Endothelial cell of umbilical vein (primary cell): ENCODE results near the gene EXOC5. TPM values are rescaled to one million over a fixed set of nuclear protein-coding genes. Genes with fewer than 3 reads are reported as not detected.

ENCODE experiments used
- BruUV-seq: library from RNA; stranded (reverse); fragments of 400-500 nt; replicated peaks from 2 replicates; lab custom pipeline; 2021; lab: Mats Ljungman, UMichigan
- CTCF ChIA-PET: fragments of 300-600, 350-600 bp; sonication (Branson Sonifier 250); formaldehyde crosslinking; loops from one replicate; lab custom pipeline; 2021; ENCODE audit warnings: antibody characterized with exemption, inconsistent platforms; lab: Charles Lee
- POLR2A ChIA-PET: fragments of 300-600, 350-600 bp; sonication (Branson Sonifier 250); formaldehyde crosslinking; loops from one replicate; lab custom pipeline; 2021; ENCODE audit warnings: antibody characterized with exemption, inconsistent platforms; lab: Charles Lee
- DNase-seq: peaks from one replicate; pipeline ENCODE4 v3.0.0-alpha.2; 2011; ENCODE audit warnings: low read depth, low spot score
- FAIRE-seq: peaks from 2 replicates; lab custom pipeline; 2011; peaks lifted over from hg19 to GRCh38; lab: Jason Lieb, UNC
- H2AFZ ChIP-seq: 2 replicates; pipeline ENCODE4 v1.6.0; 2012; ENCODE audit warnings: low read depth, low read length, control low read depth, inconsistent platforms
- H3K27ac ChIP-seq: 2 replicates; pipeline ENCODE4 v1.5.1; 2011; ENCODE audit warnings: low read depth, mild to moderate bottlenecking, control low read depth, low read length, moderate library complexity; ENCODE audit not compliant: insufficient read depth
- H3K27me3 ChIP-seq, 2 experiments: 2 replicates each; pipeline versions ENCODE4 v1.6.0 to v1.6.1; 2011; ENCODE audit warnings: low read length in 2 of 2, mixed read lengths in 1 of 2; ENCODE audit not compliant: control insufficient read depth in 2 of 2, insufficient read depth in 2 of 2
- H3K36me3 ChIP-seq, 2 experiments: 2 replicates in 1 of 2; 3 replicates in 1 of 2; pipeline ENCODE4 v1.5.1; 2011; ENCODE audit warnings: low read length in 2 of 2, mild to moderate bottlenecking in 1 of 2, moderate library complexity in 1 of 2; ENCODE audit not compliant: control insufficient read depth in 2 of 2, insufficient read depth in 2 of 2; ENCODE audit errors: extremely low read depth in 1 of 2
- H3K4me1 ChIP-seq: 3 replicates; pipeline ENCODE4 v1.5.1; 2011; ENCODE audit warnings: mild to moderate bottlenecking, low read length; ENCODE audit not compliant: control insufficient read depth, insufficient read depth; ENCODE audit errors: extremely low read depth
- H3K4me2 ChIP-seq: 2 replicates; pipeline ENCODE4 v1.6.1; 2011; ENCODE audit warnings: low read length, control low read depth, mixed read lengths; ENCODE audit not compliant: insufficient read depth
- H3K4me3 ChIP-seq, 3 experiments: fragments of 200-600 bp in 1 of 3; sonication (generic), shearing (Covaris generic) in 1 of 3; replicated peaks in 1 of 3; 2 replicates each; pipeline ENCODE4 v1.5.1; 2011 to 2016; ENCODE audit warnings: control low read depth in 3 of 3, low read length in 3 of 3, mild to moderate bottlenecking in 2 of 3, inconsistent platforms in 1 of 3, low read depth in 1 of 3, moderate library complexity in 1 of 3; ENCODE audit not compliant: insufficient read depth in 1 of 3
- H3K79me2 ChIP-seq: 2 replicates; pipeline ENCODE4 v1.6.0; 2012; ENCODE audit warnings: low read length, inconsistent platforms; ENCODE audit not compliant: control insufficient read depth, insufficient read depth
- H3K9ac ChIP-seq: replicated peaks from 2 replicates; pipeline ENCODE3; 2011; ENCODE audit warnings: low read length, control low read depth; ENCODE audit not compliant: insufficient read depth; ENCODE audit errors: extremely low read depth
- H3K9me1 ChIP-seq: replicated peaks from 3 replicates; pipeline ENCODE4 v1.6.0; 2011; ENCODE audit warnings: mild to moderate bottlenecking, low read length; ENCODE audit not compliant: control insufficient read depth, insufficient read depth; ENCODE audit errors: extremely low read depth
- H3K9me3 ChIP-seq: replicated peaks from 2 replicates; pipeline ENCODE4 v1.5.1; 2012; ENCODE audit warnings: low read length, inconsistent platforms; ENCODE audit not compliant: control insufficient read depth, insufficient read depth
- H4K20me1 ChIP-seq: replicated peaks from 2 replicates; pipeline ENCODE3; 2011; ENCODE audit warnings: mild to moderate bottlenecking, low read length; ENCODE audit not compliant: control insufficient read depth, insufficient read depth; ENCODE audit errors: extremely low read depth
- CTCF ChIP-seq, 2 donors: IDR thresholded peaks; 1 replicate in 1 of 2; 2 replicates in 1 of 2; pipeline ENCODE4 v1.5.1; 2011; ENCODE audit warnings: low read length in 2 of 2, mild to moderate bottlenecking in 2 of 2, moderate library complexity in 2 of 2, control low read depth in 1 of 2, inconsistent platforms in 1 of 2, low read depth in 1 of 2; ENCODE audit not compliant: insufficient read depth in 1 of 2; ENCODE audit errors: extremely low read depth in 1 of 2
- EZH2 ChIP-seq: IDR thresholded peaks from 2 replicates; pipeline ENCODE4 v1.6.1; 2012; ENCODE audit warnings: borderline replicate concordance, low read depth, mild to moderate bottlenecking, moderate library complexity, low read length, inconsistent platforms; ENCODE audit not compliant: severe bottlenecking
- FOS ChIP-seq: IDR thresholded peaks from 2 replicates; pipeline ENCODE4 v1.6.1; 2011; ENCODE audit warnings: mild to moderate bottlenecking, low read length, moderate library complexity, borderline replicate concordance; ENCODE audit not compliant: insufficient read depth
- GATA2 ChIP-seq: IDR thresholded peaks from 2 replicates; pipeline ENCODE4 v1.7.0; 2011; ENCODE audit warnings: low read depth, mild to moderate bottlenecking, moderate library complexity, mixed read lengths, low read length; ENCODE audit not compliant: insufficient read length, insufficient read depth
- JUN ChIP-seq: IDR thresholded peaks from 2 replicates; pipeline ENCODE4 v1.6.1; 2011; ENCODE audit warnings: borderline replicate concordance, low read depth; ENCODE audit not compliant: insufficient read length, insufficient read depth
- MAX ChIP-seq: IDR thresholded peaks from 2 replicates; pipeline ENCODE4 v1.6.1; 2011; ENCODE audit not compliant: insufficient read depth, insufficient read length
- MYC ChIP-seq: IDR thresholded peaks from one replicate; pipeline ENCODE4 v1.6.1; 2011; ENCODE audit warnings: mild to moderate bottlenecking, low read depth, low read length
- POLR2A ChIP-seq: IDR thresholded peaks from 2 replicates; pipeline ENCODE4 v1.6.1; 2012; ENCODE audit warnings: low read depth, mild to moderate bottlenecking, control low read depth, low read length
- POLR2AphosphoS5 ChIP-seq: IDR thresholded peaks from 2 replicates; pipeline ENCODE4 v1.6.1; 2012; ENCODE audit warnings: low read depth, mild to moderate bottlenecking, control low read depth, low read length, moderate library complexity; ENCODE audit not compliant: insufficient read depth
- dilution Hi-C: fragments of 300-500 bp; cut with MboI; formaldehyde crosslinking; loops from one replicate; pipeline ENCODE4 v1.15.0; 2019; ENCODE audit warnings: low sequenced_read_pairs; ENCODE audit not compliant: extremely low pct_ligation_motif_present
- intact Hi-C: fragments of 100-400 bp; cut with micrococcal nuclease; formaldehyde crosslinking; loops from one replicate; pipeline ENCODE4 v1.10.0; 2022
- polyA plus RNA-seq, 4 experiments: library from polyadenylated mRNA; depleted of rRNA in 3 of 4; stranded (reverse) in 3 of 4; unstranded in 1 of 4; fragments of >200 nt; gene quantifications; 2 replicates each; pipeline versions ENCODE4 v1.2.1 to v1.2.3, GENCODE V29; 2011 to 2012; ENCODE audit warnings: missing spikeins in 1 of 4
- total RNA-seq: library from RNA; stranded (reverse); gene quantifications from 2 replicates; pipeline ENCODE4 v1.2.3, GENCODE V29; 2021

Gene EXOC5
- total and polyA plus RNA-seq, 2 donors (not counting 3 experiments of a cell fraction or from before 2014, with no cell fraction given): 23.9 to 104 TPM

- H3K27me3 ChIP-seq: no peaks in the 10 kb centered on the region
- H3K4me2 ChIP-seq: no peak overlapping the region
- no peak overlapping the region for H2AFZ ChIP-seq
- H3K4me1 ChIP-seq: no peaks in the 10 kb centered on the region
- no peak for FAIRE-seq
- H3K9me1 ChIP-seq: no peaks in the 10 kb centered on the region
- H3K9ac ChIP-seq: no peak overlapping the region
- CTCF ChIA-PET: interaction anchor here (0.9 to 1.0 kb wide), 2 partner anchors 17 to 22 kb away, joined by 3 read pairs; partner anchors contain the start of genes AP5M1 and EXOC5
- intact Hi-C loops (loop anchor here (5.0 kb wide), 1 partner anchor 798 kb away; no protein-coding TSS in a partner anchor), dilution Hi-C loops (no loop called here)
- peaks cover 3 to 7% of the 10 kb centered on the region in 2 experiments for H3K36me3 ChIP-seq
- H3K79me2 ChIP-seq: no peaks in the 10 kb centered on the region
- BruUV-seq: no TSS peak
- DNase-seq: no peak
- TF ChIP-seq FOS (no peak), MAX (no peak), POLR2A (no peak), MYC (no peak), GATA2 (no peak), POLR2AphosphoS5 (no peak), JUN (no peak), CTCF (IDR thresholded peaks at IDR 0.05; ENCODE audit: extremely low read depth in 1 of 2, insufficient read depth in 1 of 2, low read depth in 1 of 2, low read length in 2 of 2) (no peak), EZH2 (no peak)
- no peaks in the 10 kb centered on the region for H3K9me3 ChIP-seq
- no peak overlapping the region for H3K4me3 ChIP-seq
- no peaks in the 10 kb centered on the region for H4K20me1 ChIP-seq
- POLR2A ChIA-PET: no interaction called here
- H3K27ac ChIP-seq: no peak overlapping the region
Measured at GRCh38 chr14:57290751-57291150, 22.0 kb upstream of the EXOC5 start.
